ENCODE data around the gene KPNA4.

The KPNA4 gene

DNA sequence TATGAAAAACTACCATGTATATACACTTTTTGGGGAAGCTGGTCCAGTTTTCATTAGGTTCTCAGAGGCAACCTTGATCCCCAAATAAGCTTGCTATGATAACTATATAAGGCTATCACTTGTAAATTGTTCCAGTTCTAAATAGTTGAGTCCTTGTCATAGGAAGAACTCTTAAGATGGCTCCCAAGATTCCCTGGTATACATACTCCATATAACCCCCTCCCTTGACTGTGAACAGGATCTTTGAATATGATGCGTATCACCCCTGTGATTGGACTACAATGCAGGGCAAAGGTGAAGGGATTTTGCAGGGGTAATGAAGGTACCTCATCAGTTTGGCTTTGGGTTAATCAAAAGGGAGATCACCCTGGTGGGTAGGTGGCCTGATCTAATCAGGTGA is 67.2 kb downstream of the KPNA4 start:
- no peak for DNase-seq (ENCODE audit: low read depth in 1 of 2, low spot score in 1 of 2)

GRCh38 chr3:160490166-160490565 is 75.2 kb downstream of the KPNA4 start:
- no peak for DNase-seq (ENCODE audit: low read depth in 1 of 2, low spot score in 1 of 2)

DNA sequence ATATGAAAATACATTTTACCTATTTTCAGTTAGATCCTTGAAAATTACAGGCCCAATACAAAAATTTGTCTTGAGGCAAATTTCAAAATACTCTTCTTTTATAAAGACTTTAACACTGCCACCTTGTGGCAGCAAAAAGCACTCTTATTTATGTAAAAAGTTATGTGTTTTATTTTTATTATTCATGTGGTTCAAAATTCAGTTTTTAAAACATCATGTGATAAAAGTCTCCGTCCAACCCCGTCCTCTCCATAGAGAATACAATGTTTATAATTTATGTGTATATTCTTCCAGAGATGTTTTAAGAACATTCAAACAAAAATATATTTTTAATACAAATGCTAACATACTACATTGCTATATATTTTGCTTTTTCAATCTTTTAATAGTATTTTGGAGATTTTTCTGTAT is 78.9 kb downstream of the KPNA4 start:
- no peak for DNase-seq (ENCODE audit: low read depth in 1 of 2, low spot score in 1 of 2)

DNA sequence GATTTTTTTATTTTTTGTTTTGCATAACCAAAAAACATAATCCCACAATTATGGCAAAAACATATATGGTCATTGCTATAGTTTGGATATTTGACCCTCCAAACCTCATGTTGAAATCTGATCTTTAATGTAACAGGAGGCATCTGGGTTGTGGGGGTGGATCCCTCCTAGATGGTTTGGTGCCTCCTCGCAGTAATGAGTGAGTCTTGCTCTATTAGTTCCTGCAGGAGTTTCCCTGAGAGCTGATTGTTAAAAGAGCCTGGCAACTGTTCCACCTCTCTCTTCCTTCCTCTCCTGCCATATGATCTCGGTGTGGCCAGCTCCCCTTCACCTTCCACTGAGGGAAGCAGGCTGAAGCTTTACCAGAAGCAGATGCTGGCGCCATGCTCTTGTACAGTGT is 82.6 kb downstream of the KPNA4 start:
- DNase-seq (ENCODE audit: low read depth in 1 of 2, low spot score in 1 of 2) = no peak

- DNase-seq (ENCODE audit: low read depth in 1 of 2, low spot score in 1 of 2) = no peak
These were observed 83.5 kb downstream of the KPNA4 start for GRCh38 chr3:160481856-160482255.

GRCh38 chr3:160480931-160481330 is 84.4 kb downstream of the KPNA4 start:
- DNase-seq (ENCODE audit: low read depth in 1 of 2, low spot score in 1 of 2) = no peak

DNA sequence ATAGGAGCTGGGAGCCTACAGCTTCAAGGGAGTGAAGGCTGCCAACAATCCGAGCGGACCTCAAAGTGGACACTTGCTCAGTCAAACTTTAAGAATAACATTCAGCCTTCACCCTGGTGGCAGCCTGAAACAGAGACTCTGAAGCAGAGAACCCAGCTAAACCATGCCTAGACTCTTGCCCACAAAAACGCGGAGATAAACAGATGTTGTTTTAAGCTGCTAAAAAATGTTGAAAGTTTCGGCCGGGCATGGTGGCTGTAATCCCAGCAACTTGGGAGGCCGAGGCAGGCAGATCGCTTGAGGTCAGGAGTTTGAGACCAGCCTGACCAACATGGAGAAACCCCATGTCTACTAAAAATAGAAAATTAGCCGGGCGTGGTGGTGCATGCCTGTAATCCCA is 86.0 kb downstream of the KPNA4 start:
- DNase-seq (ENCODE audit: low read depth in 1 of 2, low spot score in 1 of 2) = no peak

DNA sequence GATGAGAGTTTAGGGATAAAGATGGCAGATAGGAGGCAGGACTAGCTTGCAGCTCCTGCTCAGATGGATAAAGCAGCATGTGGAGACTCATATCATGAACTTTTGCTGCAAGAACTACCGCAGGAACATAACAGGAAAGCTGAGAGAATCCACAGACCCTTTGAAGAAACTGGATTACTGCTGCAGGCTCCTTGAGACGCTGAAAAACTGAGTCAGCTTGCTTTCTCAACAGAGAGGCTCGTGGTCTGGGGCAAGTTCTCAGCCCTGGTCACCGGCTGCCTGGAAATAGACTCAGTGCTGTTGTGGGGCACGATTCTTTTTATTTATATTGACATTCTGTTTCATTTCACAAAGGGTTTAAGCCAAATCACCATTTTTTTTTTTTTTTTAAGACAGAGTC is 87.0 kb downstream of the KPNA4 start:
- no peak for DNase-seq (ENCODE audit: low read depth in 1 of 2, low spot score in 1 of 2)

DNA sequence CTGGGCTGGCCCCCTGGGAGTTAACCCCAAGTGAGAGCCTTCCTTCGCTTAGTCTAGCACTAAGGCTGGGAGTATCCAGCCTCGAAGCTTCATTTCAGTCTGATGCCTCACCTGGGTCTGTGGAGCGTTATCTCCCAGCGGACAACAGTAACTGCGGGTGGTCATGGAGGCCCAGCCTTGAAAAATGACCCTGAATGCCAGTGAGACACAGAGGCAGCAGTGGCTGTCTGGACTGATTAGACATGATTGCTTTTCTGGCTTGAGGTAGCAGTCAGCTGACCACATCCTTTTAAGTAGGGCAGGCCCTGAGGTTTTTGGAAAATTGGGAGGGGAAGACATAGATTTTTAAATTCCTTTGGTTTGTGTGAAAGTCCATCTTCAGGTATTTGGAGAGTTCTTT is 87.6 kb downstream of the KPNA4 start:
- DNase-seq (ENCODE audit: low read depth in 1 of 2, low spot score in 1 of 2) = no peak

DNA sequence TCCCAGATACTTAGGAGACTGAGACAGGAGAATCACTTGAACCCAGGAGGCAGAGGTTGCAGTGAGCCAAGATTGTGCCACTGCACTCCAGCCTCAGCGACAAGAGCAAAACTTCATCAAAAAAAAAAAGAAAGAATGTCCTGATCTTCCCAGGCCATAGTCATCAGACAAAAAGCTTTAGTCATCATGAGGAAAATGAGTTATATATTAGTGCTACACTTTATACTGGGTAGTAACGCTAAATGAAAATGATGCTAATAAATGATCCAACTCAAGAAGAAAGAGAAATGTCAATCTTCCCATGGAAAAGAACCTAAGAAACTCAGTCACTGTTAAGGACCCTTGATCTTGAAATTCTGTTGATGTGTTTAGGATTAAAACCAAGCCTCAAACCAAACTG is 89.5 kb downstream of the KPNA4 start:
- no peak for DNase-seq (ENCODE audit: low read depth in 1 of 2, low spot score in 1 of 2)

- DNase-seq (ENCODE audit: low read depth in 1 of 2, low spot score in 1 of 2) = no peak
These were observed 90.2 kb downstream of the KPNA4 start for GRCh38 chr3:160475153-160475552.

DNA sequence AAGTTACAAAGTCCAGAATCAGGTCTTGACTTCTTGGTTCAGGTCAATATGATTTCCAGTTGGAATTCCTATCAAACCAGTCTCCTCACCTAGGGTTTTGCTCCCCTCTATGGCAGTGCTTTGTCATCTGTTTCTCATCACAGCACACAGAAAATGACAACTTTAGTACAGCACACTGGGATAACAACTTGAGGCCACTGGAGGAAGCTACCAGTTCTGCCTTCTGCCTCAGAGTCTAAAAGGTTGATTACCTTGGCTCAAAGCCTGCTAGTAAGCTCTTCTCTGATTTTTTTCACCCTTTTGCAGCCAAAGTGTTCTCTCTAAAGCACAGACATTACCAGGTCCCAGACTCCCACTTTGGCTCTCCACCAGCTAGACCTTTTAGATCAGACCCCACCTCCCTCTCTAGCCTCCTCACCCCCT is 90.9 kb downstream of the KPNA4 start:
- no peak for DNase-seq (ENCODE audit: low read depth in 1 of 2, low spot score in 1 of 2)

- no peak for DNase-seq (ENCODE audit: low read depth in 1 of 2, low spot score in 1 of 2)
These were observed 91.4 kb downstream of the KPNA4 start for GRCh38 chr3:160473978-160474377.

- no peak for DNase-seq (ENCODE audit: low read depth in 1 of 2, low spot score in 1 of 2)
These were observed 92.2 kb downstream of the KPNA4 start for GRCh38 chr3:160473221-160473620.

GRCh38 chr3:160472344-160472743 is 93.0 kb downstream of the KPNA4 start:
- DNase-seq (ENCODE audit: low read depth in 1 of 2, low spot score in 1 of 2) = no peak

DNA sequence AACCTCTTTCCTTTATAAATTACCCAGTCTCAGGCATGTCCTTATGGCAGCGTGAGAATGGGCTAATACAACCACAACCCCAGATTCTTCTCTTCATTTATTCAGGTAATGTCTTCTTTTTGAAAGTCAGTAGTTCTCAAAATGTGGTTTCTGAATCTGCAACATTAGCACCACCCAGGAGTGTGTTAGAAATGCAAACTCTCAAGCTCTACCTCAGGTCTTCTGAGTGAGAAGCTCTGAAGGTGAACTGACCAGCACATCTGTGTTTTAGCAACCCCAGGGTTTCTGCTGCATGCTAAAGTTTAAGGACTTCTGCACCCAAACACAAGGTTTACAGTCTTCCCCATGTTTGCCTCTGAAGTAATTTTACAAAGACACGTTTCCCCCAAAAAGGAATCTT is 93.5 kb downstream of the KPNA4 start:
- no peak for DNase-seq (ENCODE audit: low read depth in 1 of 2, low spot score in 1 of 2)

DNA sequence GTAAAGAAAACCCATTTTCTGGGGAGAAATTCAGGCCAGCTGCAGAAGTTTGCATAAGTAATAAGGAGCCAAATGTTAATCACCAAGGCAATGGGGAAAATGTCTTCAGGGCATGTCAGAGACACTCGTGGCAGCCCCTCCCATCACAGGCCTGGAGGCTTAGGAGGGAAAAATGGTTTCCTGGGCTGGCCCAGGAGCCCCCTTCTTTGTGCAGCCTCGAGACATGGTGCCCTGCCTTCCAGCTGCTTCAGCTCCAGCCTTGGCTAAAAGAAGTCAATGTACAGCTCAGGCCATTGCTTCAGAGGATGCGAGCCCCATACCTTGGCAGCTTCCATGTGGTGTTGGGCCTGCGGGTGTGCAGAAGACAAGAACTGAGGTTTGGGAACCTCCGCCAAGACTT is 95.2 kb downstream of the KPNA4 start:
- no peak for DNase-seq (ENCODE audit: low read depth in 1 of 2, low spot score in 1 of 2)

DNA sequence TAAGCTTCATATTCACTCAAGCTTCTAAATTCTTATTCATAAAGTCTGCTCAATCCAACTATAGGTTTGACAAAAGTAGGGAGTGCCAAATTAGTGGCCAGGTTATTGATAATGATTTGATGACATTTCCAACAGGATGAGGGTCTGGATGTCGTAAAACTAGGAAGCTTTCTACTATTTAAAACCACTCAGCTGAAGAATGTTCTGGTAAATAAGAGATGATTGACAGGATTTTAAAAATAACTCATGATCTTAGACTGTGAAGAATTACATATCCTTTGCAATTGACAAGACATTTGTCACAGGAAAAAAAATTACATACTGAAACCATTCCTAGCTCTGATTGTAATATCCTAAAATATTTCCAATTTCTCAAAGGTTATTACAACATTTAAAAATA is 100.4 kb downstream of the KPNA4 start:
- DNase-seq (ENCODE audit: low read depth in 1 of 2, low spot score in 1 of 2) = no peak

GRCh38 chr3:160464321-160464720 is 101.0 kb downstream of the KPNA4 start:
- no peak for DNase-seq (ENCODE audit: low read depth in 1 of 2, low spot score in 1 of 2)

DNA sequence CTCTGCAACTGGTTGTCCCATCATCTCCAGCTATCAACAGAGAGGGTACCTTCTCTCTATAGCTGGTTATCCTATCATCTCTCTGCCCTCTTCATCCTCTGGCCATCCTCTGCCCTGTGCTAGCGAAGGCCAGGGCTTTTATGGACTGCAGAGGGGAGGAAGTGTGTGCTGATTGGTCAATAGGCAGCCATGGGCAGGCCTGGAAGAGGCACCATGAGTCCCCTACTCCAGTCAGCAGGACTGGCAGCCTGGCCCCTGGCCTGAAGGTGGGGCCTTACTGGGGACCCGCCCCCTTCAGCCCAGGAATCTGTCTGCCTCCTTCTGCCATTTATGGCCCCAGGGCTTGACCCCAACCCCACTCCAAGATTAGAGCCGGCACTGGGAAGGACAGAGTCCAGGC is 105.3 kb downstream of the KPNA4 start:
- DNase-seq (ENCODE audit: low read depth in 1 of 2, low spot score in 1 of 2) = no peak

DNA sequence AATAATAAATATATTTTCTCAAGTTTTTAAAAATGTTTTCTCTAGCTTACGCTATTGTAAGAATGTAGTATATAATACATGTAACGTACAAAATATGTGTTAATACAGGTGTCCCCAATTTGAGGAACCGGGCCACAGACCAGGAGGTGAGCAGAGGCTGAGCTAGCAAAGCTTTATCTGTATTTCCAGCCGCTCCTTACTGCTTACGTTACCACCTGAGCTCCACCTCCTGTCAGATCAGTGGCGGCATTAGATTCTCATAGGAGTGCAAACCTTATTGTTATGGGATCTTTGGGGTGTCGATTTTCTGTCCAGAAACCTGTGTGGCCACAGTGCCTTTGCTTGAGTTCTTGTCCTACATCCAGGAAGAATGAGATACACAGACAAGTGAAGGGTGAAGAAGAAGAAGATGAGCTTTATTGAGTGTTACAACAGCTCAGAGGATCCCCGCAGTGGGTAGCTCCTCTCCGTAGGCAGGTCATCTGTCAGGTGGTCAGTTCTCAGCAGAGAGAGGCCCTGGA is 105.9 kb downstream of the KPNA4 start:
- DNase-seq (ENCODE audit: low read depth in 1 of 2, low spot score in 1 of 2) = no peak

DNA sequence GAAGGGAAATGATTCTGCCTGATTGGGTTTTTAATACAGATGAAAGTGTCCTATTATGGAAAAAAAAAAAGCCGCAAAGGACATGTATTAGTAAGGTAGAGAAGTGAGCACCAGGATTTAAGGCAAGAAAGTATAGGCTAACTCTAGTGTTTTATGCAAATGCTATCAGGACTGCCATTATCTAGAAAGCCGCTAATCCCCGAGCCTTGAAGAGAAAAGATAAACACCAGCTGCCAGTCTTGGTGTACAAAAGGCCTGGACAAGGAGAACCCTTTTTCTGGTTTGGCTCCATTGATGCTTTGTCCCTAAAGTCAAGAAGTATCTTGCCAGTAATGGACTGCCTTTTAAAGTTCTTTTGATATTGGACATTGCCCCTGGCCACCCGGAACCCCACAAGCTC is 107.2 kb downstream of the KPNA4 start:
- no peak for DNase-seq (ENCODE audit: low read depth in 1 of 2, low spot score in 1 of 2)

- DNase-seq (ENCODE audit: low read depth in 1 of 2, low spot score in 1 of 2) = no peak
These were observed 109.5 kb downstream of the KPNA4 start for GRCh38 chr3:160455846-160456245.

DNA sequence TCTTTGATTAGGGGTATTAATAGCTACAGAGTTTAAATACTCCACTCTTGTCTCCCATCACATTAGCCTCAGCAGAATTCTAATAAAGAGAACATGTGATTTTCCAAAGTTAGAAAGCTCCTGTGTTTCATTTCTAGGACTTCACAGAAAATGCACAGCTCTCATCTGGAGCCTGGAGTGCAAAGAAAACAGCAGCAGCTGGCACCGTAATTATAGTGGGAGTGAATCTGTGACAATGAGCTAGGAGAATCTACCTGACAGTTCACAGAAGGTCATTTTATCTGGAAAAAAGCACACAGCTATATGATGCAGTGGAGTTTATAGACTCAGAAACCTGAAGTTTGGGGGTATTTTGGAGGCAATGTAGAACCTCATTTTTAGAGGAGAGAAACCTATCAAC is 110.4 kb downstream of the KPNA4 start:
- DNase-seq (ENCODE audit: low read depth in 1 of 2, low spot score in 1 of 2) = no peak

All from activated CD4-positive, alpha-beta T cell treated with anti-CD3 and anti-CD28 coated beads, Interleukin-2, amount 50 U/mL, for 24 hours (primary cell).